ENCODE measurements around the gene APOB.

Gene APOB

GRCh38 chr2:20999906-21000645 is 43.8 kb downstream of the APOB start:
- Histone ChIP-seq H3K4me3 (ENCODE audit: low read length, poor library complexity, severe bottlenecking) (no peak overlapping the region), H3K27me3 (ENCODE audit: insufficient read depth, low read length, poor library complexity, severe bottlenecking) (no peaks in the 10 kb centered on the region), H2AFZ (ENCODE audit: low read length) (no peak overlapping the region), H3K9ac (ENCODE audit: low read depth, low read length, poor library complexity, severe bottlenecking) (no peak overlapping the region), H3F3A (ENCODE audit: low read depth) (no peaks in the 10 kb centered on the region), H3K79me2 (ENCODE audit: insufficient read depth, low read length) (no peaks in the 10 kb centered on the region), H3K4me1 (ENCODE audit: insufficient read depth, low read length, poor library complexity, severe bottlenecking) (no peaks in the 10 kb centered on the region), H4K20me1 (ENCODE audit: insufficient read depth, low read length, poor library complexity, severe bottlenecking) (no peaks in the 10 kb centered on the region), H3K9me2 (replicated peaks; ENCODE audit: low read depth, low read length) (no peaks in the 10 kb centered on the region), H3K4me2 (ENCODE audit: low read depth, low read length, poor library complexity, severe bottlenecking) (no peak overlapping the region), H3K9me3 (ENCODE audit: insufficient read depth, low read depth, low read length) (no peaks in the 10 kb centered on the region), H3K36me3 (ENCODE audit: insufficient read depth, low read length) (no peaks in the 10 kb centered on the region)
- TF ChIP-seq, protein P1, sequence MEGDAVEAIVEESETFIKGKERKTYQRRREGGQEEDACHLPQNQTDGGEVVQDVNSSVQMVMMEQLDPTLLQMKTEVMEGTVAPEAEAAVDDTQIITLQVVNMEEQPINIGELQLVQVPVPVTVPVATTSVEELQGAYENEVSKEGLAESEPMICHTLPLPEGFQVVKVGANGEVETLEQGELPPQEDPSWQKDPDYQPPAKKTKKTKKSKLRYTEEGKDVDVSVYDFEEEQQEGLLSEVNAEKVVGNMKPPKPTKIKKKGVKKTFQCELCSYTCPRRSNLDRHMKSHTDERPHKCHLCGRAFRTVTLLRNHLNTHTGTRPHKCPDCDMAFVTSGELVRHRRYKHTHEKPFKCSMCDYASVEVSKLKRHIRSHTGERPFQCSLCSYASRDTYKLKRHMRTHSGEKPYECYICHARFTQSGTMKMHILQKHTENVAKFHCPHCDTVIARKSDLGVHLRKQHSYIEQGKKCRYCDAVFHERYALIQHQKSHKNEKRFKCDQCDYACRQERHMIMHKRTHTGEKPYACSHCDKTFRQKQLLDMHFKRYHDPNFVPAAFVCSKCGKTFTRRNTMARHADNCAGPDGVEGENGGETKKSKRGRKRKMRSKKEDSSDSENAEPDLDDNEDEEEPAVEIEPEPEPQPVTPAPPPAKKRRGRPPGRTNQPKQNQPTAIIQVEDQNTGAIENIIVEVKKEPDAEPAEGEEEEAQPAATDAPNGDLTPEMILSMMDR (conservative IDR thresholded peaks at IDR 0.05; ENCODE audit: low read length) = no peak
- no peak for TF ChIP-seq EZH2phosphoT487 (IDR thresholded peaks at IDR 0.05; ENCODE audit: borderline replicate concordance)

DNA sequence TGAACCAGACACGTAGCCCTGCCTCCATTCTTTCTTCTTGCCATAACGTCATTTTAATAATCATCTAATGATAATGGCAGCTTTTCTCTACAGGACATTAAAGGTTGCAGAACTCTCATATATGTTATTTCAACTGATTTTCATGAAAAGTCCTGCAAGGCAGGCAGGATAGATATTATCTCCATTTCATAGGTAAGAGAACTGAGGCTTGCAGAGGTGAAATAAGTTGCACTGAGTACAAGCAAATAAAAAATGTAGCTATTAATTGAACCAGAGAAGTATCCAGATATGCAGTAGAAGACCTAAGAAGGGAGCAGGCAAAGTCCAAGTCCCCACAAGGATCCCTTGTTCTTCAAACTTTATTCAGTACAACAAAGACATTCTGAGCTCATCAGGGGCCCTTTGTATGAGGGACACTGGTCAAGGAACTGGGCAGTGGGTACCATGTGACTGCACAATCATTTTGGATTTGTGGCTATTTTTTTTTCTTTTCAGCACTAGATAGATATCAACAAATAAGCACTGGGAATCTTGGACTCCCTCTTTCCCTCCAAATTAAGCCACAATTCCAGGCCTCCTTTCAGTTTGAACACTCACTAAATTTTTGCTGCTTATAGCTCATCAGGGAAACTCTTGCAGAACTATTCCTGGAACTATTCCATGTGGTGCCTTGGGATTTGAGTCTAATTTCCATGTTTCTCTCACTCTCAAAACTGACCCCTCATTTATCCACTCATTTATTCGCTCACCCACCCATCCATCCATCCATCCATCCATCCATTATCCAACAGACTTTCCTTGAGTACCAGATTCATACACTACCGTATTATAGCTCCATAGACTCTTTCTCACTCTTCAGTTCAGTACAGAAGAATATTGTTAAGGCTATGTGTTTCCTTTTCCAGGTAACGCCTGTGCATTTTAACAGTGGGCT is 44.6 kb downstream of the APOB start:
- no peaks in the 10 kb centered on the region for H3K4me1 ChIP-seq (ENCODE audit: insufficient read depth, low read length, poor library complexity, severe bottlenecking)
- H3K4me2 ChIP-seq (ENCODE audit: low read depth, low read length, poor library complexity, severe bottlenecking) = no peak overlapping the region
- H3K27me3 ChIP-seq (ENCODE audit: insufficient read depth, low read length, poor library complexity, severe bottlenecking) = no peaks in the 10 kb centered on the region
- H3K4me3 ChIP-seq (ENCODE audit: low read length, poor library complexity, severe bottlenecking) = no peak overlapping the region
- H3K9me3 ChIP-seq (ENCODE audit: insufficient read depth, low read depth, low read length) = no peaks in the 10 kb centered on the region
- no peaks in the 10 kb centered on the region for H3F3A ChIP-seq (ENCODE audit: low read depth)
- H2AFZ ChIP-seq (ENCODE audit: low read length) = no peak overlapping the region
- no peak overlapping the region for H3K9ac ChIP-seq (ENCODE audit: low read depth, low read length, poor library complexity, severe bottlenecking)
- H3K36me3 ChIP-seq (ENCODE audit: insufficient read depth, low read length) = no peaks in the 10 kb centered on the region
- no peaks in the 10 kb centered on the region for H3K79me2 ChIP-seq (ENCODE audit: insufficient read depth, low read length)
- no peaks in the 10 kb centered on the region for H3K9me2 ChIP-seq (replicated peaks; ENCODE audit: low read depth, low read length)
- TF ChIP-seq, protein P1 (conservative IDR thresholded peaks at IDR 0.05; ENCODE audit: low read length) = no peak
- no peak for TF ChIP-seq EZH2phosphoT487 (IDR thresholded peaks at IDR 0.05; ENCODE audit: borderline replicate concordance)
- no peaks in the 10 kb centered on the region for H4K20me1 ChIP-seq (ENCODE audit: insufficient read depth, low read length, poor library complexity, severe bottlenecking)

DNA sequence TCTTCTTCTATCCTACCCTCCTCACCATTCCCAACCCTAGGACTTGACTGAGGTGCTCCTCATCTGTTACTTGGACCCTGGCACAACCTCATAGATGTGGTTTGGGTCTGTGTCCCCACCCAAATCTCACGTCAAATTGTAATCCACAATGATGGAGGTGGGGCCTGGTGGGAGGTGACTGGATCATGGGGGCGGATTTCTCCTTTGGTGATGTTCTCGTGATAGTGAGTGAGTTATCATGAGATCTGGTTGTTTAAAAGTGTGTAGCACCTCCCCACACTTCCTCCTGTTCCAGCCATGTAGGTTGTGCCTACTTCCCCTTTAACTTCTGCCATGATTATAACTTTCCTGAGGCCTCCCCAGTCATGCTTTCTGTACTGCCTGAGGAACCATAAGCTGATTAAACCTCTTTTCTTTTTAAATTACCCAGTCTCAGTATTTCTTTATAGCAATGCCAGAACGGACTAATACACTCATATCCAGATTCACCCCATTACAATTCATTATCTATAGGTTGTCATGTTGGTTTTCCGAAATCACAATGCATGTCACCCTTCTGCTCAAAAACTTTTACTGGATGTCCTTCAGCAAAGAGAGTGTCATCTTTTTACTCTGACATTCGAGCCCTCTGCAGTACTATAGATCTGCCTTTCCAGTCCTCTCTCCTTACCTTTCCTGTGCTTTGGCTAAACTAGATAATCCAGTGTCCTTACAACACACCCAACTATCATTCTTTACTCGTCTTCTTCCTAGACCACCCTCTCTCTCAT is 45.7 kb downstream of the APOB start:
- no peak overlapping the region for H2AFZ ChIP-seq (ENCODE audit: low read length)
- H3K9me3 ChIP-seq (ENCODE audit: insufficient read depth, low read depth, low read length) = no peaks in the 10 kb centered on the region
- no peaks in the 10 kb centered on the region for H3K36me3 ChIP-seq (ENCODE audit: insufficient read depth, low read length)
- TF ChIP-seq EZH2phosphoT487 (IDR thresholded peaks at IDR 0.05; ENCODE audit: borderline replicate concordance) = no peak
- TF ChIP-seq, protein P1 (conservative IDR thresholded peaks at IDR 0.05; ENCODE audit: low read length) = no peak
- no peaks in the 10 kb centered on the region for H3K4me1 ChIP-seq (ENCODE audit: insufficient read depth, low read length, poor library complexity, severe bottlenecking)
- no peaks in the 10 kb centered on the region for H3K27me3 ChIP-seq (ENCODE audit: insufficient read depth, low read length, poor library complexity, severe bottlenecking)
- no peak overlapping the region for H3K9ac ChIP-seq (ENCODE audit: low read depth, low read length, poor library complexity, severe bottlenecking)
- no peaks in the 10 kb centered on the region for H4K20me1 ChIP-seq (ENCODE audit: insufficient read depth, low read length, poor library complexity, severe bottlenecking)
- H3F3A ChIP-seq (ENCODE audit: low read depth) = no peaks in the 10 kb centered on the region
- no peak overlapping the region for H3K4me3 ChIP-seq (ENCODE audit: low read length, poor library complexity, severe bottlenecking)
- H3K9me2 ChIP-seq (replicated peaks; ENCODE audit: low read depth, low read length) = no peaks in the 10 kb centered on the region
- H3K79me2 ChIP-seq (ENCODE audit: insufficient read depth, low read length) = no peaks in the 10 kb centered on the region
- no peak overlapping the region for H3K4me2 ChIP-seq (ENCODE audit: low read depth, low read length, poor library complexity, severe bottlenecking)

Data from Loucy (cell line).